GM12873 (cell line): ENCODE results near the gene TSACC.

ENCODE experiments used
- TF ChIP-seq, protein P1 (sequence below): IDR thresholded peaks from 2 replicates; pipeline ENCODE4 v1.5.1; 2012; ENCODE audit warnings: low read depth, mild to moderate bottlenecking, moderate library complexity, low read length, control low read depth; ENCODE audit not compliant: insufficient read depth; ENCODE audit errors: missing control alignments

TSACC gene

DNA sequence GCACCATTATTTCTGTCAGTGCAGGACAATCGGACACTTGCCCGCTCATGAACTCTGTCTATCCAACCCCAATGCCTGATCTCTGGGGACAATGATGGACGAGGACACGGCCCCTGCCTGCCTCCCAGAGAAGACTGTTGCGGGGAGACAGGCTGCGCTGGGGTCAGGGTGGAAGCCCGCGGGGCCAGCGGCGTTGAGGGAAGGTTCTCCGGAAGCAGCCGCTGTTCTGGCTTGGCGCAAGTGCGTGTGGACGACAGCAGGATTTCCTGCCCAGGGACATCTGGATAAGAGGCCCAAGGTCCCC, 49.5 kb downstream of the TSACC start:
- TF ChIP-seq, protein P1, sequence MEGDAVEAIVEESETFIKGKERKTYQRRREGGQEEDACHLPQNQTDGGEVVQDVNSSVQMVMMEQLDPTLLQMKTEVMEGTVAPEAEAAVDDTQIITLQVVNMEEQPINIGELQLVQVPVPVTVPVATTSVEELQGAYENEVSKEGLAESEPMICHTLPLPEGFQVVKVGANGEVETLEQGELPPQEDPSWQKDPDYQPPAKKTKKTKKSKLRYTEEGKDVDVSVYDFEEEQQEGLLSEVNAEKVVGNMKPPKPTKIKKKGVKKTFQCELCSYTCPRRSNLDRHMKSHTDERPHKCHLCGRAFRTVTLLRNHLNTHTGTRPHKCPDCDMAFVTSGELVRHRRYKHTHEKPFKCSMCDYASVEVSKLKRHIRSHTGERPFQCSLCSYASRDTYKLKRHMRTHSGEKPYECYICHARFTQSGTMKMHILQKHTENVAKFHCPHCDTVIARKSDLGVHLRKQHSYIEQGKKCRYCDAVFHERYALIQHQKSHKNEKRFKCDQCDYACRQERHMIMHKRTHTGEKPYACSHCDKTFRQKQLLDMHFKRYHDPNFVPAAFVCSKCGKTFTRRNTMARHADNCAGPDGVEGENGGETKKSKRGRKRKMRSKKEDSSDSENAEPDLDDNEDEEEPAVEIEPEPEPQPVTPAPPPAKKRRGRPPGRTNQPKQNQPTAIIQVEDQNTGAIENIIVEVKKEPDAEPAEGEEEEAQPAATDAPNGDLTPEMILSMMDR = no peak

DNA sequence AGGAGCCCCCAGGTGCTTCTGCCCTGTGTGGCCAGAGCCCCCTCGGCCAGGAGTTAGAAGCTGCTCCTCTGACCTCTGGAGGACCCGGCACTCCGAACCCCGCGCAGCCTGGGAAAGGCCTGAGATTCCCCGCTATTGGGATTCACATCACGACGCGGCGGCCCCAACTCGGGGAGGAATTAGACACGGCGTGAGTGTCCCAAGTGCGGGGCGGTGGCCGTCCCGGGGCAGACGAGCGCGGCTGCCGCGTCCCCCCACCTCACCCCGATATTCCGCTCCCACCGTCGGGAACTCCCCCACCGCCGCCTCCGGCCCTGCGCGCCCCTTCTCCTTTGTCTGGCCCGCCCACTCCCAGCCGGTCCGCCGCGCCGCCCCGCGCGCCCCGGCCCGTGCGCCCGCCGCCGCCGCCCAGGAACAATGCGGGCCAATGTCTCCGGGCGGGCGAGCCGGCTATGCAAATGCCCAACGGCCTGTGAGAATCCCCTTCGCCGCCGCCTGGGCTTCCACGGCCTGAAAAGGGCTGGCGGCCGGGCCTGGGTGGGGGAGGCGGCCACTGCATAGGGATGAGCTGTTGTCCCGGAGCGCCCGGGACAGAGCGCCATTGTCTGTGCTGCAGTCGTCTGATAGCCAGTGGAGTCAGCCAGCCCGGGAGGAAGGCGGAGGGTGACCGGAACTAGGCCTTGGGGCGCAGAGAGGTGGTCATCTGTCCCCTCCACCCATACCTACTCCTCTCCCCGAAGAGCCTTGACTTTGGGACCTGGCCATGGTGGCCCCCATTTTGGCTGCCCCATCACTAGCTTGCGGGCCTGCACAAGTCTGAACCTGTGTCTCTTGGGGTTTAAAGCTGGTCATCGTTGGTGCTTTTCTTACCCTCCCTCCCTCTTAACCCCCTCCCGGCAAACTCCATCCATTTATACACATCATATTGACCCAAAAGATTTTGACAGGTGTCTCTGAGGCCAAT, 50.1 kb downstream of the TSACC start:
- TF ChIP-seq, protein P1 = no peak

DNA sequence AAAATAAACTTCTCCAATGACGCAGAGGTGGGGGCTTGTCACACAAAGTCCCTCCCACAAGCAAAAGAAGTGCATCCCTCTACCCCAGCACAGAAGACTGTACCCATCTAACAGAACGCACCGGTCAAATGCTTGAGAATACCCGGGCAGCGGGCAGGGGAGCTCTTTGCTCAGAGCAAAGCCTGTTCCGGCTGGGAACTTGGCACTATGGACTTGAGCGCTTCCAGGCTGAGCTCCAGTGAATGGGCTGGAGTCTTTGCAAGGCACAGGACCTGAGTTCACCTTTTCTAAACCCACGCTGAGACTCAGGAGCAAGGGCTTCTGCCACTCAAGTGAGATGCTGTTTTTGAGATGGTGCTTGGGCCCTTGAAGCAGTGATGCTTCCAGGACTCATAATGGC, 51.0 kb downstream of the TSACC start:
- TF ChIP-seq, protein P1 = no peak

- TF ChIP-seq, protein P1 = no peak
These were observed 52.4 kb downstream of the TSACC start for GRCh38 chr1:156390469-156391365.

- TF ChIP-seq, protein P1 = no peak
These were observed 53.0 kb downstream of the TSACC start for GRCh38 chr1:156391366-156391677.

DNA sequence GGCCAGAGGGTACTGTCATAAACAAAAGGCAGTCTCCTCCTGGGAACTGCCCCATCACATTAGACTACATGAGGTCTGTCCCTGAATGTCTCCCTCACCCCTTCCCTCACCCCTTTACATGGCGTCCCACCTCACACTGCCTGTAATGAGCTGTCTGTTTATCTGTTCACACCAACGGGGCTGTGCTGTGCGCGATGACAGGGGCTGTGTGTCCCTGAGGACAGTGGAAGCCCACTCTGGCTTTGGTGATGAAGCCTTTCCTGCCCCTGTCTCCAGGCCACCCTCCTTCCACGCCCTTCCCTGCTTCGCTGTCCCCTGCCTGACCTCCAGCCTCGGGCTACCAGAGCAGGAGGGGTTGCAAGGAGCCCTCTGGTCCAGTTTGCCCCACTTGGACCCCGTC, 53.4 kb downstream of the TSACC start:
- TF ChIP-seq, protein P1 = no peak

GRCh38 chr1:156392452-156392853, 54.1 kb downstream of the TSACC start:
- TF ChIP-seq, protein P1 = no peak
